DOHH2 (cell line): ENCODE data around the gene ELF1.

Source experiments
- CTCF ChIP-seq: fragments of 200-600 bp; sonication (generic); IDR thresholded peaks from one replicate; pipeline ENCODE4 v1.5.1; 2014; ENCODE audit warnings: antibody characterized with exemption, mild to moderate bottlenecking, low read depth, low read length; ENCODE audit not compliant: poor library complexity, severe bottlenecking
- EZH2phosphoT487 ChIP-seq: fragments of 200-600 bp; sonication (generic); IDR thresholded peaks from 2 replicates; pipeline ENCODE4 v1.6.1; 2017; ENCODE audit warnings: borderline replicate concordance, mild to moderate bottlenecking, antibody characterized with exemption, low read length, moderate library complexity, mixed read lengths

GRCh38 chr13:41061075-41061913 lies 42.2 kb upstream of the ELF1 start, which contains the start of gene WBP4:
- TF ChIP-seq CTCF = no peak
- TF ChIP-seq EZH2phosphoT487 = no peak
